ENCODE measurements around the gene OR5M3.

Gene OR5M3

DNA sequence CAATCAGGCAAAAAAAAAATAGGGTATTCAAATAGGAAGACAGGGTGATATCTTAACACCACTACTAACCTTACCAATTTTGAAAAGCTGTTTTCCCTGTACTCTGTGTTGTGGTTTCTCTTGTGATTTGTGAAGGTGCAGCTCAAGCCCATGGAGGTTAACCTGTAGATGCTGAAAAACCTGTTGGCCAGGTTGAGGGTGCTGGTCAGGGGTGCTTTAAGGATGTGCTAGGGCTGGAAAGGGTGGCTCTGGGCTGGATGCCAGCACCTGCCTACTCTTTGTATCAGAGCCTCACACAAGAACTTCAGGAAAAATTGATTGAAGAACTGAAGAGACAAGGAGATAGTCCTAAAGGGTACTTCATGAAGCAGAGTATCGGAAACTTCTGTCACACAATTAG, 36.3 kb upstream of the OR5M3 start:
- Histone ChIP-seq H3K27me3 (ENCODE audit: low read length) (no peaks in the 10 kb centered on the region), H3K9ac (ENCODE audit: low read length) (no peak overlapping the region), H3K4me3 (ENCODE audit: insufficient read depth, low read length, poor library complexity, severe bottlenecking) (no peak overlapping the region), H3K79me2 (ENCODE audit: insufficient read depth, low read length) (no peaks in the 10 kb centered on the region), H4K20me1 (ENCODE audit: low read depth, low read length) (no peaks in the 10 kb centered on the region), H3K9me2 (replicated peaks; ENCODE audit: insufficient read depth, low read length) (no peaks in the 10 kb centered on the region), H3K27ac (ENCODE audit: low read depth, low read length) (no peak overlapping the region), H3K9me3 (ENCODE audit: insufficient read depth, low read length) (no peaks in the 10 kb centered on the region), H3F3A (ENCODE audit: insufficient read depth) (no peaks in the 10 kb centered on the region), H2AFZ (ENCODE audit: low read depth, low read length, severe bottlenecking) (no peak overlapping the region), H3K36me3 (ENCODE audit: low read length) (no peaks in the 10 kb centered on the region), H3K4me2 (ENCODE audit: low read depth, low read length, poor library complexity, severe bottlenecking) (no peak overlapping the region)
- TF ChIP-seq EZH2phosphoT487 (conservative IDR thresholded peaks at IDR 0.05; ENCODE audit: low read length): no peak
- TF ChIP-seq, protein P1, sequence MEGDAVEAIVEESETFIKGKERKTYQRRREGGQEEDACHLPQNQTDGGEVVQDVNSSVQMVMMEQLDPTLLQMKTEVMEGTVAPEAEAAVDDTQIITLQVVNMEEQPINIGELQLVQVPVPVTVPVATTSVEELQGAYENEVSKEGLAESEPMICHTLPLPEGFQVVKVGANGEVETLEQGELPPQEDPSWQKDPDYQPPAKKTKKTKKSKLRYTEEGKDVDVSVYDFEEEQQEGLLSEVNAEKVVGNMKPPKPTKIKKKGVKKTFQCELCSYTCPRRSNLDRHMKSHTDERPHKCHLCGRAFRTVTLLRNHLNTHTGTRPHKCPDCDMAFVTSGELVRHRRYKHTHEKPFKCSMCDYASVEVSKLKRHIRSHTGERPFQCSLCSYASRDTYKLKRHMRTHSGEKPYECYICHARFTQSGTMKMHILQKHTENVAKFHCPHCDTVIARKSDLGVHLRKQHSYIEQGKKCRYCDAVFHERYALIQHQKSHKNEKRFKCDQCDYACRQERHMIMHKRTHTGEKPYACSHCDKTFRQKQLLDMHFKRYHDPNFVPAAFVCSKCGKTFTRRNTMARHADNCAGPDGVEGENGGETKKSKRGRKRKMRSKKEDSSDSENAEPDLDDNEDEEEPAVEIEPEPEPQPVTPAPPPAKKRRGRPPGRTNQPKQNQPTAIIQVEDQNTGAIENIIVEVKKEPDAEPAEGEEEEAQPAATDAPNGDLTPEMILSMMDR (IDR thresholded peaks at IDR 0.05; ENCODE audit: insufficient read depth, low read length, poor library complexity, severe bottlenecking): no peak

DNA sequence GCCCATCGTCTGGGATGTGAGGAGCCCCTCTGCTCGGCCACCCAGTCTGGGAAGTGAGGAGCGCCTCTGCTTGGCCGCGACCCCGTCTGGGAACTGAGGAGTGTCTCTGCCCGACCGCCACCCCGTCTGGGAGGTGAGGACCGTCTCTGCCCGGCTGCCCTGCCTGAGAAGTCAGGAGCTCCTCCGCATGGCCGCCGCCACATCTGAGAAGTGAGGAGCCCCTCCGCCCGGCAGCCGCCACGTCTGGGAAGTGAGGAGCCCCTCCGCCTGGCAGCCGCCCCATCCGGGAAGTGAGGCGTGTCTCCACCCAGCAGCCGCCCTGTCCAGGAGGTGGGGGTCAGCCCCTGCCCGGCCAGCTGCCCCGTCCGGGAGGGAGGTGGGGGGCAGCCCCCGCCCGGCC, 23.9 kb upstream of the OR5M3 start:
- H3K36me3 ChIP-seq (ENCODE audit: low read length): no peaks in the 10 kb centered on the region
- no peaks in the 10 kb centered on the region for H3K9me2 ChIP-seq (replicated peaks; ENCODE audit: insufficient read depth, low read length)
- H3K4me3 ChIP-seq (ENCODE audit: insufficient read depth, low read length, poor library complexity, severe bottlenecking): no peak overlapping the region
- H4K20me1 ChIP-seq (ENCODE audit: low read depth, low read length): no peaks in the 10 kb centered on the region
- no peak for TF ChIP-seq EZH2phosphoT487 (conservative IDR thresholded peaks at IDR 0.05; ENCODE audit: low read length)
- TF ChIP-seq, protein P1 (IDR thresholded peaks at IDR 0.05; ENCODE audit: insufficient read depth, low read length, poor library complexity, severe bottlenecking): no peak
- H3K9me3 ChIP-seq (ENCODE audit: insufficient read depth, low read length): no peaks in the 10 kb centered on the region
- H2AFZ ChIP-seq (ENCODE audit: low read depth, low read length, severe bottlenecking): no peak overlapping the region
- no peaks in the 10 kb centered on the region for H3K79me2 ChIP-seq (ENCODE audit: insufficient read depth, low read length)
- no peak overlapping the region for H3K4me2 ChIP-seq (ENCODE audit: low read depth, low read length, poor library complexity, severe bottlenecking)
- H3K27ac ChIP-seq (ENCODE audit: low read depth, low read length): no peak overlapping the region
- no peaks in the 10 kb centered on the region for H3F3A ChIP-seq (ENCODE audit: insufficient read depth)
- no peak overlapping the region for H3K9ac ChIP-seq (ENCODE audit: low read length)
- no peaks in the 10 kb centered on the region for H3K27me3 ChIP-seq (ENCODE audit: low read length)

DNA sequence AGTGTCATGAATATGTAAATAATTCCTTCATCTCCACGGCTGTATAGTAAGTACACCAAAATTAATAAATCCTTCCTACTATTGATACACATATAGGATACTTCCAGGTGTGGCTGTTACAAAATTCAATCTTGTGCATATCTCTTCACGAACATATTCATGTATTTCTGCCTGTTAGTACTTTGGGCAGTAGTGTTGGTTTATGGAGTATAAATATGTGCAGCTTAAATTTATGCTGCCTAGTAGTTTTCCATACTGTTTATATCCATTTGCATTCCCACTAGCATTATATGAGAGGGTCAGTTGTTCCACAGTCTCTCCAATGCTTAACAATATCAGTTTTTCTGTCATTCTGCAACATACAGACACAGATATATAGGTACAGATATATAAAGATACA, 22.0 kb upstream of the OR5M3 start:
- Histone ChIP-seq H3K9me3 (ENCODE audit: insufficient read depth, low read length) (no peaks in the 10 kb centered on the region), H4K20me1 (ENCODE audit: low read depth, low read length) (no peaks in the 10 kb centered on the region), H3K4me2 (ENCODE audit: low read depth, low read length, poor library complexity, severe bottlenecking) (no peak overlapping the region), H3K27me3 (ENCODE audit: low read length) (no peaks in the 10 kb centered on the region), H3K9ac (ENCODE audit: low read length) (no peak overlapping the region), H3K36me3 (ENCODE audit: low read length) (no peaks in the 10 kb centered on the region), H2AFZ (ENCODE audit: low read depth, low read length, severe bottlenecking) (no peak overlapping the region), H3K4me3 (ENCODE audit: insufficient read depth, low read length, poor library complexity, severe bottlenecking) (no peak overlapping the region), H3F3A (ENCODE audit: insufficient read depth) (no peaks in the 10 kb centered on the region), H3K27ac (ENCODE audit: low read depth, low read length) (no peak overlapping the region), H3K79me2 (ENCODE audit: insufficient read depth, low read length) (no peaks in the 10 kb centered on the region), H3K9me2 (replicated peaks; ENCODE audit: insufficient read depth, low read length) (no peaks in the 10 kb centered on the region)
- TF ChIP-seq, protein P1 (IDR thresholded peaks at IDR 0.05; ENCODE audit: insufficient read depth, low read length, poor library complexity, severe bottlenecking): no peak
- TF ChIP-seq EZH2phosphoT487 (conservative IDR thresholded peaks at IDR 0.05; ENCODE audit: low read length): no peak

Measured in SU-DHL-6 (cell line).